Fibroblast of upper back skin (primary cell): ENCODE data around the gene AIDA.

Source experiments
- DNase-seq: peaks from one replicate; pipeline ENCODE4 v3.0.0-alpha.2; 2013

The AIDA gene

DNA sequence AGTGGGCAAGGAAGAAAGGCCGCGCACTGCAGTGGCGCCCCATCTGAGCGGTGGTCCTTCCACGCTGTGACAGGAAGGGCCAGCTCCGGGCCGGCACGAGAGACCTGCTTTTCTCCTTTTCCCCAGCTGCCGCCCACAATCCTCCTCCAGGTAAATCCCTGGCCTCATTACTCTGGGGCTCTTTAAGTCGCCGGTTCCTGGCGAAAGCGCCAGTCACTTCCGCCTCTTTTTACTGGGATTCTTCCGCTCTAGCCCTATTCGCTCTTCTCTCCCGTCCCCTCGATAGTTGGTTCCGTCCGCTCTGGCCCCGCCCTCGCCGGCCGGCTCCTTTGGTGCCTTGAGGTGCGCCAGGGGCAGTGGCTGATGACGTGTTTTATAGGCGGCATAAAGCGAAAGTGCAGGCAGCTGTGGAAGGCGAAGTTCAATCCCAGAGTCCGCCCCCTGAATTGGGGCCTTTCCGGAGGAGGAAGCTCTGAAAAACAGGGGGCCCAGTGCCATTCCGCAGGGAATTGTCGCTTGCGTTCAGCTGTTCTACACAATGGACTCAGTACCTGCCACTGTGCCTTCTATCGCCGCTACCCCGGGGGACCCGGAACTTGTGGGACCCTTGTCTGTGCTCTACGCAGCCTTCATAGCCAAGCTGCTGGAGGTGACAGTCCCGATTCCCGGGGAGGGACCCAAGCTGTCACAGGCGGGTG lies 68.2 kb downstream of the AIDA start:
- peak; percentile 98 for DNase-seq

DNA sequence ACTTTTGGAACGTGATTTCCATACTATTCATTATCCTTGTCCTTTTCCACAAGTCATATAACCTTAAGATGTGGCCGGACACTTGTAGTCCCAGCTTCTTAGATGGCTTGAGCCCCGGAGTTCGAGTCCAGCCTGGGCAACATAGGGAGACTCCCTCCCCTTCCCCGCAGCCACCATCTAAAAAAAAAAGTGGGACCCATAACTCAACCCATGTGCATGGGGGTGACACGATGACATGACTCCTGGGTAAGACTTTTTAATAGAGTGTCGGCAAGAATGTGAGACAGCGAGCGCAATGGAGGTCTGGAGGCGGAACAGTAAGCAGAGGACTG lies 68.7 kb downstream of the AIDA start:
- no peak for DNase-seq

DNA sequence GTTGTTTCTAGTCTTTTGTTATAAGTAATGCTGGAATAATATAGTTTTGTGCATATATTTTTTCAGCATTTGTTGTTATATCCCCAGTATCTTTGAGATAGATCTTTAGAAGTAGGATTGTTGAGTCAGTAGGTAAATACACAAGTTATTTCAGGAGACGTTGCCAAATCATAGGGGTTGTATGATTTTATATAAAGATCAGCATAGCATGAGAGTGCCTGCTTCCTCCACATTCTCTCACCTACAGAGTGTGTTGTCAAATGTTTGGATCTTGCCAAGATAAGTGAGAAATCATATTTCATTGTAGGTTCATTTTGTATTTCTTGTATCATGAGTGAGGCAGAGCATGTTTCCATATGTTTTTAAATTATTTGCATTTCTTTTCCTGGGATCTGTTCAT lies 69.8 kb downstream of the AIDA start:
- DNase-seq, result no peak

DNA sequence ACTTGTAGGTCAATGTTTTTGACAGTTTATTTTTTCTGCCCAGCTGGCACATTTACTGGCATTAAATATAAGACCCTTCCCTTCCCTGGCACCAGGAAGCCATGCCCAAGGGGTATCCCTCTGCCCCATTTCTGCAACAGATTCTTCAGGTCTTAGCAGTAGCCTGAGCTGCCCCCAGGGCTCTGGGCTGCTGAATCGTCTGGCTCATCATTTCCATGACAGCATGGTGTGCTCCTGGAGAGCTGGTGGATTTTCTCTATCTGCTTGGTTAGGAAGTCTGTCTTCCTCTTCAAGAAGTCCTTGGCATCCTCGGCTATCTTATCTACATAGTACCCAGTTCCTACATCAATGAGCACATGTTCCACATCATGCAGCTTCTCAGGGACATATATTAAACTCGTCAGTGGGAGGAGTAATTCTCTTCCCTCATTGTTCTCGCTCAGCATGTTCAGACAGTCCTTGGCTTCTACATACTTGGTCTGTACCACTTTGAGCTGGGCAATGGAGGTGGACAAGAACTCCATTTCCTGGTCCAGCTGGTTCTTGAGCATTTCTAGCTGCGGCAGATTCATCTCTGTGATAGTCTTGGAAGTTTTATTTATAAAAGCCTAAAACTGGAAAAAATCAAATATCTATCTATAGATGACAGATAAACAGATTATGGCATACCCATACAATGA lies 70.9 kb downstream of the AIDA start:
- no peak for DNase-seq

DNA sequence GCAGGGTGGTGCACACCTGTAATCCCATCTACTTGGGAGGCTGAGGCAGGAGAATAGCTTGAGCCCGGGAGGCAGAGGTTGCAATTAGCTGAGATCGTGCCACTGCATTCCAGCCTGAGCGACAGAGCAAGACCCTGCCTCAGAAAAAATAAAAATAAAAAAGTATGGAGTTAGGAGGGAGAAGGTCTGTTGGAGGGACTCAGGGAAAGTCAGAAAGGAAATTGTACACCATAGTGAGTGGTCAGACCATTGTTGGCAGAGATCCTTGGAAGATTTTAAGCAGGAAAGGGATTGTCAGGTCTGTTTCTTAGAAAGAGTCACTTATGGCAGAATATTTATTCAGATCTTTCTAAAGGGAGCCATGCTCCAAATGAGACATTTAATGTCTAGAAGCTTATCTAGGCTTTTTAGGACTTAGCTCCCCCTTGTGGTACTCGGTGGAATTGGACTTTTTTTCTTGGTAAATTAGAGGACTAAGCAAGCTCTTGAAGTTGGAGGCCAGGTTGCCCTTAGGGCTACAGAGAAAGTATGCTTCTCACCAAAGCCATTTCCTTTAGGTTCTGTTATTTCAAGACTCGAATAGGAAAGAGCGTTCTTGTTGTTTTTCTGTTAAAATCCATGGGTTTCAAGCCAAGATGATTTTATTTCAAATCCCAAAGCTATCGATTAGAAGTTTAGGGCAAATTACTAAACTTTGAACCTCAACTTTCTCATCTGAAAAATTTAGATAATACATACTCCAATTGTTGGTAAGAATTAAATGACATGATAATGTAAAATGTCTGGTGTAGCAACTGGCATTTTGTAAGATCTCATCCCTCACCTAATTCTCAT lies 77.9 kb downstream of the AIDA start:
- DNase-seq, result peak; percentile 91

DNA sequence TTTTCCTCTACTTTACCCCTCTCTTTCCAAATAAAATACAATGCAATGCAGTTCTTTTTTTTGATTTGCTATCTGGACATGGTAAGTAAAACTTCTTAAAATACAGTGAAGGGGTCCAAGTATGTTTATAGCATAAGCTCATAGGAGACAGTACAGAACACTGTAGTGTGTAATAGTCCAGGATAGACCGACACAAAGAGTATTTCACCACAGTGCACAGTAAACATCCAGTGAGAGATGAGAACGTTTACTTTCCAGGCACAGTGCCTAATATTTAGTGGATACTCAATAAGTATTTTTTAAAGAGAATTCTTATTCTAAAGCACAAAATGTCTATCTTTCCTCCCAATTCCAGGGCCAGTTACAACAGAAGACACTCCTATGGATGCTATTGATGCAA lies 79.5 kb downstream of the AIDA start:
- no peak for DNase-seq

DNA sequence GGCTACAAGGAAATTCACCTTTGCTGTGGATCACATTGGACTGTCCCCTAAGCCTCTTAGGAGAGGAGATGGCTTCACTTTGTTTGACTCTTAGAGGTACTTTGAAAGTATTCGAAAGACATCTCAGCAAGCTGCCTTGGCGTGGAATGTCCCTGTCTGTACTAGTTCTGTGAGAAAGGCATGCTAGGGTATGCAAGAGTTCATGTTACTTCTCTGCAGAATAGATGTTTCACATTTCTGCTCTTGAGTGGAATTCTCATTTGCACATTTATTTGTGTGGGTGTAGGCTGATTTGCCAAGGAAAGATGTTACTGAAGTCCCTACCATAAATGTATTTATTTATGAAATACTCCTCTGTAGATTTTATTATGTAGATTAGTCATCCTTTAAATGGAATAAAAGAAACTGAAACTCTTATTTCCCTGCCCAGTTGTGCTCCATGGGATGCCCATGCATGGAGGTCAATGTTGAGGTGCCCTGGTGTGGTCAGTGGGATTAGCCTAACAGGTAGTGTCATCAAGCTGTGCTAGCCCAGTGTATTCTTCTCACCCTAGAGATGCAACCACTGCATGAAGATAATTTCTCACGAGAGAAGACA lies 80.6 kb downstream of the AIDA start:
- DNase-seq, result no peak

DNA sequence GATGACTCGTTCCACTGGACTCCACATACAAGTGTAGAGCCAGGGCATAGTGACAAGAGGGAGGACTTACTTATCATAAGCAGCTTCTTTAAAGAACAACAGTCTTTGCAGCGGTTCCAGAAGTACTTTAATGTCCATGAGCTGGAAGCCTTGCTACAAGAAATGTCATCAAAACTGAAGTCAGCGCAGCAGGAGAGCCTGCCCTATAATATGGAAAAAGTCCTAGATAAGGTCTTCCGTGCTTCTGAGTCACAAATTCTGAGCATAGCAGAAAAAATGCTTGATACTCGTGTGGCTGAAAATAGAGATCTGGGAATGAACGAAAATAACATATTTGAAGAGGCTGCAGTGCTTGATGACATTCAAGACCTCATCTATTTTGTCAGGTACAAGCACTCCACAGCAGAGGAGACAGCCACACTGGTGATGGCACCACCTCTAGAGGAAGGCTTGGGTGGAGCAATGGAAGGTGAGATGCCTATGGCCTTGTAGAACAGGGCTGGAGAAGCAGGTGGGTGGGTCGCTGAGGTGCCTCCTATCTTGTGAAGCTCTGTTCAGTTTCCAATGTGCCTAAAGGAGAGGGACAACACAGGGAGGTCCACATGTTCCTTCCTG lies 82.3 kb downstream of the AIDA start:
- no peak for DNase-seq

DNA sequence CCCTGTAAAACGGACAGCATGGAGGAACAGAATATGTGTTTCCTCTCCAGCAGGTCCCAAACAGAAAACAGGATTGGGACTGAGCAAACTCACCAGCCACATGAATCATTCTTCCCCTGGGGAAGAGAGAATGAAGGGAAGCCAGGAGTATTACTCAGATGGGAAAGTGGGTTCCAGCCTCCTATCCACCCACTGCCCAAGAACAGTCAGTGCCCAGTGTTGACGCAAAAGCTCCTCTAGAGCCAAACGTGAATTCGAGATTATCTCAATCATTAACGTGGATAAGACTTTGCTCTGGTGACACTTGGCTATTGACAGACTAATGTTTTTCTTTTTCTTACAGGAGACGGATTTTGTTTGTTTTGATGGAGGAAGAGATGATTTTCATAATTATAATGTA lies 85.1 kb downstream of the AIDA start:
- no peak for DNase-seq

DNA sequence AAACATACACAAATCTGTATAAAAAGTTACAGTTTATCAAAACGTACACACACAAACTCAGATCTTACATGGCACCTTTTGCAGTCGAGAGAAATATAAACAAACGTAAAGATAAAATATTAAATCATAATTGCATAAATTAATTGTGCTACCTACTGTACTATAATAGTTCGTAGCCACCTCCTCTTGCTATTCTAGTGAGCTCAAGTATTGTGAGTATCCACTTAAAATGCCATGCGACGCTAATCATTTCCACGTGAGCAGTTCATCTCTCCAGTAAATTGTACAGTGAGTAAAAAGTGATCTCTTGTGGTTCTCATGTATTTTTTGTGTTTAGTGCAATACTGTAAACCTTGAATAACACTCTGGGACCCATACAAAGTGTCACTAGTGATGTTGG lies 88.1 kb downstream of the AIDA start:
- DNase-seq, result no peak

DNA sequence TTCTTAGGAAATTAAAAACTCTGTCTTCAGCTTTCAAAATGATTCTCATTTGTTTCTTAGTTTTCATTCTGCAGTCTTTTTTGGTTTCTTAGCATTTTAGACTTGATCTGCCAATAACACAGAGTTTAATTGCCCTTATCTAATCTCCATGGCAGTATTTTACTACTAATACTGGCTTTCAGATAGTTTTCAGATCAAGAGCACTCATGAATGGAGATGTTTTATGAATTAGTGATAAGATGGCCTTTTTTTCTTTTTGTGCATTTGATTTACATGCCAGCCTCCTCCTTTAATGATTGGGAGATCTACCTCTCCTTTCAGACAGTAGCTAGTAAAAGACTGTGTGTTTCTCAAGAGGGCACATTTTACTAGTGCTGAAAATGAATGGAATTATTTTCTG lies 88.8 kb downstream of the AIDA start:
- no peak for DNase-seq

DNA sequence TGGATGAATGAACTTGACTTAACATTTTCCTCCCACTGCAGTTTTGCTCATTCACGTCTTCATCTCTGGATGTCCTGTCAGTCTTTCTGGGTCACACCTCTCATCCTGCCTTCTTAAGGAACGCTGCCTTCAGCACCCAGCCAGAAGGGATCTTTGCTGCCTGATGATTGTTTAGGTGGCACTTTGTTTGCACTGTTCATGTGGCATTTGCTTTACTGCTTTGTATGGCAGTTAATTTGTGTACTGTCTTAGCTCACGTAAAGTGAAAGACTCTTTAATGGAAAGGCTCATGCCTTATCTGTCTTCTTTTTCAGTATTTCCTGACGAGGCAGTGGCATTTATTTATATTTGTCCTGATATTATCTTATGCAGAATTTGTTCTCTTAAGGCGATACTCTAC lies 89.5 kb downstream of the AIDA start:
- DNase-seq, result no peak

DNA sequence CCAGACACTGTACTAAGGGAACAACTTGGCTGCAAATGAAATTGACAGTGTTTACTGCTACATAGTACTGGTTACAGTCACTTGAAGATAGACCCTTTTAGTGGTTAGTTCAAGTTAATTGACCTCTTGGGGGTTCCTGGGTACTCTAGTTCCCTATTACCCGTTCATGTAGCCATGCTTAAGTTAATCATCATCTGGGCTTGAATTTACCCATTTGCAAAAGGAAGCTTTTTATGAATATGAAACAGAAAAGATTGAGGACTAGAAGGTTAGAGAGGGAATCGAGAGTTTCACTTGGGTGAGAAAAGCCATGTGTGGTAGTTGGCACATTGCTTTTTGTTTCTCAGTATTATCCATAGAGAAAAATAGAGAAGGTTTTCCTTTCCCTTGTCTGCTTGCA lies 91.7 kb downstream of the AIDA start:
- DNase-seq, result no peak

DNA sequence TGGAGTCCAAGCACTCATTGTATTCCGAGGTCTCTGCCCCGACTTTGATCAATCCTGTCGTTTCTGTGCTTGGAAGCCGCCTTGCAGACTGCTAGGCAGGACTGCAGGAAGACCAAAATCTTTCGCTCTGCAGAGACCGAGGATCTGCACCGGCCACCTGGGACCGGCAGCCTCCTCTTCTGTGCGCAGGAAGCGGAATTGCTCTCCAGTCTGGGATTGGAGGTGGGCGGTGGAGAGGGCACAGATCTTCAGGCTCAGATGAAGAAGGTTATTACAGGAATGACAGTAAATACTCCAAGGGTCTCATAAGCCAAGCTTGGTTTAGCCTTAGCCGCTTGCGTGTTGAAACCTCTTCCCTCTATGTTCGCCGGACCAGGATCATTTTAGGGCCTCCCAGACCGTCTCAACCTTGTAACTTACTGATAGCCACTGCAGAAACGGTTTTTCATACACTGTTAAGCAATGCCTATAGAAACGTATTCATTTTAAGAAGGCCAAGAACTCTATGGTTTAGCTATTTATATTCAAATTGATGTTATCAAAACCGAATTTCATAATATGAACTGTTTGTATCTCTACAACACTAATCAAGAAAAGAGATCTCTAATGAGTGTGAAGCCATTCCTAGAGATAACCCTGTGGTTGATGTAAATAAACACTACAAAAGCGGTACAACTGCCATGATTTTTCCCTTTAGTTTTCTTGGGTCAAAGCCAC lies 93.3 kb downstream of the AIDA start:
- DNase-seq, result peak; percentile 20
